ENCODE data around the gene FOXD4L3.
"Not testable (repeated sequence)": the region's sequence is repeated elsewhere in the genome, so short reads cannot be mapped to it uniquely, and the experiment has no call there.

Gene FOXD4L3

DNA sequence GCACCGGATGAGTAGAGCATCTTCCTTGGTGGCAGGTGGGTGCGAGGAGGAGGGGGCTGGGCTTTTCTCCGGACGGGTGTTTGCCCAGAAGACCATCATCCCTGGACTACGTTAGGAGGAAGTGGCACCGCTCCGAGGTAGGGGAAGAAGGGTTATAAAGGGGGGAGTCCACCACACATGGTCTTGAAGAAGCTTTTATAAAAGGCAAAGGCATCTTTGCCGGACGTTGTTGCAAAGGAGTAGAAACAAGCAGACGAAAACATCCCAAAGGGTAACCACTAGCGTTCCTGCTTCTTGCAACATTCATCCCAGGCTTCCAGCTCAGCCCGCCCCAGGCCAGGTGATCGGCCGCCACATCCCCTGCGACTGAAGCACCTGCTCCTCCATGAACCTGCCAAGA is at the start of gene FOXD4L3:
FOXD4L3 (plus strand) TSS at position 301 of the 400 bp plus-strand sequence; CDS start at position 386, 85 bp downstream.
- not testable (repeated sequence) for DNase-seq

DNA sequence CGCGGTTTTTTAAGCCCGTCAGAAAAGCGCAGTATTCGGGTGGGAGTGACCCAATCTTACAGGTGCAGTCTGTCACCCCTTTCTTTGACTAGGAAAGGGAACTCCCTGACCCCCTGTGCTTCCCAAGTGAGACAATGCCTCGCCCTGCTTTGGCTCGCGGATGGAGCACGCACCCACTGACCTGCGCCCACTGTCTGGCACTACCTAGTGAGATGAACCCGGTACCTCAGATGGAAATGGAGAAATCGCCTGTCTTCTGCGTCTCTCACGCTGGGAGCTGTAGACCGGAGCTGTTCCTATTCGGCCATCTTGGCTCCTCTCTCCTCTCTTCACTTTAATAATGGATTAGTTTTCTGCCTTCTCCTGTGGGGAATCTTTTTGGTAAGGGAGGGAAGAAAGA is 21.6 kb upstream of the FOXD4L3 start:
- not testable (repeated sequence) for DNase-seq

- DNase-seq: not testable (repeated sequence)
These were observed 1.1 kb downstream of the FOXD4L3 start for GRCh38 chr9:68303771-68304170.

DNA sequence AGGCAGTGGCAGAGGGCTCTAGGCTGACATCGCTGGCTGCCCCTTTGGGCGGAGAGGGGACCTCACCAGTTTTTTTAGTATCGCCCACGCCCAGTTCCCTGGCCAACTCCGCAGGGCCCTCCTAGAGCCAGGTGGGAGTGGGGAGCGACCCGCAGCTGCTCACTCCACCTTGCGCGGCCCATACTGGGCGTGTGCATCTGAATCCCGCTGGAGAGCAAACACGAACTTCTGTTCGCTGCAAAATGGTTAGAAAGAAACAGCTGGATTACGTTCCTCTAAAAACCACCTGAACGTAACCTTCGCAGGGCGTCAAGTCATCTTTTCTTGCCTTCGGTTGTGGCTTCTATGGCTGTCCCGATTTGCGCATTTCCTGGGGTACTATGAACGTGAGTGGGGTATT is 1.5 kb downstream of the FOXD4L3 start:
- DNase-seq: not testable (repeated sequence)

DNA sequence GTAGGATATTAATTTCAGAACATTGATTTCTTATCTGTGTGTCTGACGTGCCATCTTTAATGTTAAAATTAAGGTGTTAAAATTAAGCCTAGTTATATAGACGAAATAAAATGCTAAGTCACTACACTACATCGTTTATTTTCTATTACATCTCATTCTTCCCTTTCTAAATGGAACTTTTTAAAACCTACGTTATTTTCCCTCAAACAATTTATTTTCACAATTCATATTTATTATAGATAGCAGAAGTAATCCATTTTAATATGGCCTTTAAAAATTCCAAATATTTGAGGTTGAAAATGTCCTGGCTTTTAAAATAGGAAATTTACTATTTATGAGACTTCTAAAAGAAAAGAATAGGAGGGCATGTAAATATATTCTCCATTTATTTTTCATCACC is 2.1 kb downstream of the FOXD4L3 start:
- DNase-seq: not testable (repeated sequence)

DNA sequence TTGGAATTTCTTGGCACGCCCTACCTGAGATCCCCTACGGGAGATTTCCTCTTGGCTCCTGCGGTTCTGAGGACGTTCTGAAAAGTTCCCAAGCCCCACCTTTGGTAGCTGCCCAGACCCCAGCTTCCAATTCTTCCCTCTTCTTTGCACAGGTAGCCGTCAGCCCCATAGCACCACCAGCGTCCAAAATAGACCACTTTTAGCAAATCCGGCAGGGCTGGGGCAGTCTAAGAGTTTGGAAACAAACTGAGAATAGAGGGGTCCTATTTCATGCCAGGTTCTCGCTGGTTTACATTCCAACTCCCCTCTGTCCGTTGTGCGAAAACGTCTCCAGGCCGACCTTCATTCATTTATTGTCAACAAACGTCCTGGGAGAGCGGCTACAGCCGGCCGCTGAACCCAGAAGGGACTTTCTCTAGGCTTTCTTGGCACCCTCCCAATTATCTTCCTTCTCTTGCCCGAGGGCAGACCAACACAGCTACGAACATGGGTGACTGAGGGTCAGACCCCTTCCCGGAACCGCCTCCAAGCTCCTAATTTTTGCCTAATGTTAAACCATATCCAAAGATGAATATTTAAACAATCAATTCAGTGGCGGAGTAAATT is 3.1 kb downstream of the FOXD4L3 start:
- DNase-seq: not testable (repeated sequence)

DNA sequence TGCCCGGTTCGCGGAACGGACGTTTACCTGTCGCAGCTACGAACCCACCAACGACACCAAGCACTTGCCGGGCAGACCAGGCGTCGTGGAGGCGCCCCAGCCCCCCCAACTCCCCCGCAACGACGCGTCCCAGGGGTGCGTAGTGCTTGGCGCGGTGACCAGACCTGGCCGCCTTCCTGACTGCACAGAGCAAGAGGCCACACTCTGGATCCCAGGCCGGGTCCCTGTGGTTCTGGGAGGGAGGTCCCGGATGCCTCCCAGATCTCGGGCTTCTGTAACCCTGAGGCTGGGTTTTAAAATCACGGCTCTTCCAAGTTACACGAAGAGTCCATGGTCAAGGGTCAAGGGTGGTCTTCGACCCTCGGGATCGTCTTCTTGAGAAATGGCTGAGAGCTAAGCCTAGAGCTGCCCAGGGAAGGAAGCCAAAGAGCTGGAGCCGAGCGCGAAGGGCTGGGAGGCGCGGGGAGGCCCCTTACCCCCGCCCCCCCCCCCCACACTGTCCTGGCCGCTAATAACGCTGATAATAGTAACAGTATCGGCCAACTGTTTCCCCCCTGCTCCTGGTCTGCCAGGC is 3.8 kb downstream of the FOXD4L3 start:
- DNase-seq: not testable (repeated sequence)

GRCh38 chr9:68307127-68307526 is 4.5 kb downstream of the FOXD4L3 start:
- not testable (repeated sequence) for DNase-seq

- not testable (repeated sequence) for DNase-seq
These were observed 5.0 kb downstream of the FOXD4L3 start for GRCh38 chr9:68307654-68308053.

- DNase-seq: not testable (repeated sequence)
These were observed 8.5 kb downstream of the FOXD4L3 start for GRCh38 chr9:68311208-68311607.

GRCh38 chr9:68318209-68318608 is 15.5 kb downstream of the FOXD4L3 start:
- not testable (repeated sequence) for DNase-seq

DNA sequence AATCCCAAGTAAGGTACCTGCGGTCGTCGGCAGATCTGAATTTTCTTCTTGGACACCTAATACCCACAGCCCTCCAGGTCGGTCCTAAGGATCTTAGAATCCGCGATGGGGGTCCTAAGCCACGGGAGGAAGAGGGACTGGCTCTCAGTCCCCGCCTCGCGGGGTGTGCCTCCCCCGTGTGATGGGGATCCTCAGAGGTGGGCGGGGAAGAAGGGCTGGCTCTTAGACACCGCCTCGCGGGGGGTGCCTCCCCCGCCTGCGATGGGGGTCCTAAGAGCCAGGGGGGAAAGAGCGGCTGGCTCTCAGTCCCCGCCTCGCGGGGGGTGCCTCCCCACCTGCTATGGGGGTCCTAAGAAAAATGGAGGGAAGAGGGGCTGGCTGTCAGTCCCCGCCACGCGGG is 21.1 kb downstream of the FOXD4L3 start:
- DNase-seq: not testable (repeated sequence)

GRCh38 chr9:68324518-68324917 is 21.9 kb downstream of the FOXD4L3 start:
- not testable (repeated sequence) for DNase-seq

- DNase-seq: not testable (repeated sequence)
These were observed 26.4 kb downstream of the FOXD4L3 start for GRCh38 chr9:68329106-68329505.

DNA sequence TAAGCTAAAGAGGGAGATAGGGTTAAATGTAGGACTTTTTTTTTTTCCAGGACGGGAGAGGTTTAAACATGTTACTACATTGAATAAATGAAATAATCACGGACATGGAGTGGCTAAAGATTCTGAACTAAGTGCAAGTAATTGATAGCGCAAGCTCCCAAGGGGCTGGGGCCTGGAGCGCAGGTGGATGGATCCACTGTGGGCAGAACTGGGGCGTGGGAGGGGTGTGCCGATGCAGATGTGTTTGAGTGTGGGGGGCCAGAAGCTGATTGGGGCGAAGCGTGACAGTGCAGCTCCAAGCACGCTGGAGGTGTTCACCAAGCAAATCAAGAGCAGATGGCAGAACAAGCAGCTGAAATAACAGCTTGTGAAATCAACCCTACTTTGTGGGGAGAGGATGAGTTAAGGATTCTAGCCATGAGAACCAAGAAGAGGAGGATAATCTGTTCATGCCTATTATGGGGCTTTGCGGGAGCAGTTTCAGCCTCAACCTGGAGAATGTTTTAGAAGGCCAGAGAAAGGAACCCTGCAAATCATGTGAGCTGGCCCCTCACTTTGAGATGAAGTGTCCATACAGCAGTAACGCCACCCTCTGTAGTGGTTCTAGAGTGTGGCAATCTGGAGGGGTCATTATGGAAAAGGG is 28.0 kb downstream of the FOXD4L3 start:
- DNase-seq: not testable (repeated sequence)

DNA sequence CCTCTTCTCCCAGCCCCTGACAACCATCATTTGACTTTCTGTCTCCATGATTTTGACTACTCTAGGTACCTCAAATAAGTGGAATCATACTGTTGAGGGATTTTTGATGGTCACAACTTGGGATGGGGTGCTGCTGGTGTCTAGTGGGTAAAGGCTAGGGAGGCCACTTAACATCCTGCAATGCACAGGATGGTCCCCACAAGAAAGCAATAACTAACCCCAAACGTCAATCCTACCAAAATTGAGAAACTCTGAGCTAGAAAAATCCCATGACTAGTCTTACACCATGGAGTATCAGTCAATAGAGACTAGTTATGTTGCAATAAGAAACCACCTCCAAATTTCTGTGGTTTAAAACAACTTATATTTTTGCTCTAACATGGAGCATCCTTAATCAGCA is 29.5 kb downstream of the FOXD4L3 start:
- not testable (repeated sequence) for DNase-seq

DNA sequence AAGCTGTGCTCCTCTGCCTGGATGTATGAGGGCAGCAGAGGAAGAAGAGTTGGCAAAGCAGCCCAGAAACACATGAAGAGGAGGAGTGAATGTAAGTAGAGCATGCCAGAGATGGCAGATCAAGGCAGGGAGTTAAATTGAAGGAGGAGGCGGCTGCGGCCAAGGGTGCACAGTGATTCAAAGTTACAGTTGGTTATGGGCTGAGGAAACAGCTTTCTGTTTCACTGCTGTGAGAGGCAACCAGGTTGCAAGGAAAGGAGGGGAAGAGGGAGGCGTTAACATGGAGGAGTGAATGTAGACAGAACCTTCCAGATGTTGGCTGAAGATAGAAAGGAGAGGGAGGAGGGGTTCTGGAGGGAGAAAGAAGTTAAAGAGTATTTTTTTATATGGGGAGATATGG is 33.3 kb downstream of the FOXD4L3 start:
- not testable (repeated sequence) for DNase-seq

- DNase-seq: not testable (repeated sequence)
These were observed 34.1 kb downstream of the FOXD4L3 start for GRCh38 chr9:68336639-68337339.

DNA sequence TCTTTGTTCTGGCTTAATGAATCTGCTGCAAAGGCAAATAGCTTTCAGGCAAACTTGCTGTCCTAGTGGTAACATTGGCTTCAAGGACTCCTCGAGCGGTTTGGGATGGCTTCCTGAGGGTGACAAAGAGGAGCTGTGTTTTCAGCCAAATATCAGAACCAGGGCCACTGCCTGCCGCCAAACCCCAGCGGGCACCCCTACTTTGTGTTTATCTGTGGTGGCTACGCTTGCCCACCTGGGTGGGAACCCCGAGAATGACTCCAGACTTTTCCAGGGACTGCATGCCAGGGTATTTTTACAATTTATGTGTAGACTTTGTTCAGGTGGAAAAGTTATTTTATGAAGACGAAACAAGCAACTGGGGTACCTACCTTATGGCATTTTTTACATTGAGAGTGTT is 35.3 kb downstream of the FOXD4L3 start:
- not testable (repeated sequence) for DNase-seq

DNA sequence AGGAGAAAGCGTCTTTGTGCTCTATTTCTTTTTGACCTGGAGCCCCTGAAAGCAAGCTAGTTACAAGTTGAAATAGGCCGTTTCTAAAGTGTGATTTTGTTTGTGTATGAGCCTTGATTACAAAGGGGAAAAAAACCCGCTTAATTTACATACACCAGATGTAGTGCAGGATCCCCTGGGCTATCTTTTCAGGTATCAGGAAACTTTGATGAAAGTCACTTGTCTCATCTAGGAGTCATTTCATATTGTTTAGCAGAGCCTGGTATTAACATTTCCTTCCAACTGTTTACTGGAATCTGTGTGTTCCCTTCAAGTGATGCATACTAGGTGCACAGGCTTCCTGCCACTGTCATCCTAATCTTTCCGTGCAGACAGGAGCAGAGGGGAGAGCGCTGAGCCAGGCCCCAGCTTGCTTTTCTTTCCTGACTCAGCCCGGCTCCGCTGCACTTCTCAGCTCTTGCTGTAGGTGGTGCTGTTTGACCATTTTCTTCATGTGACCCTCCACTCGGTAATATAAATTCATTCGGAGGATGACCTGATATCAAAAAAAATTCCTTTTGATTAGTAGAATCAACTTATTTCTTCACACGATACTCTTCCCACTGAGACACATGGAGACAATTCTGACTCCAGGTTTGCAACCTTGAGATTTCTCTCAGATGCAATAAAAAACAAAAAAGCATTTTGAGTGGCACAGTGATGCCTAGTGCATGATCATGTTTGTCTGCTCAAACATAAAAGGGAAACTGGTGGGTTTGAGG is 39.8 kb downstream of the FOXD4L3 start:
- not testable (repeated sequence) for DNase-seq

GRCh38 chr9:68343242-68343641 is 40.6 kb downstream of the FOXD4L3 start:
- not testable (repeated sequence) for DNase-seq

DNA sequence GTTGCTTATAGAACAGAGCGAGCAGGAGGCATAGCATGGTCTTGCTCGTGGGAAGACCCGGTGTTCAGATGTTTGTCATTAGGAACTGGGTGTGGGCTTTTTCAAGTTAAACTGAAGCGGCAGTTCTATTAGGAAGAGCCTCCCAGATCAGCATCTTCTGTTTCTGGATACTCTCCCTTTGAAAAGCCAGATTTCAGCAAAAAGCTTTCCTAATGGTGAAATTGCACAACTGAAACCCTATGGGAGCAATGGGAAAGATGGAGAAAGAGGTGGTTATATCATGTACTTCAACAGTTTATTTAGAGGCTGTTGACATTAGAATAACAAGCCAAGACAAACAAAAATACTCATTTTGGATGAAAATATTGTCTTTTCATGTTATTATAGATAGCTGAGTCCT is 41.3 kb downstream of the FOXD4L3 start:
- not testable (repeated sequence) for DNase-seq

DNA sequence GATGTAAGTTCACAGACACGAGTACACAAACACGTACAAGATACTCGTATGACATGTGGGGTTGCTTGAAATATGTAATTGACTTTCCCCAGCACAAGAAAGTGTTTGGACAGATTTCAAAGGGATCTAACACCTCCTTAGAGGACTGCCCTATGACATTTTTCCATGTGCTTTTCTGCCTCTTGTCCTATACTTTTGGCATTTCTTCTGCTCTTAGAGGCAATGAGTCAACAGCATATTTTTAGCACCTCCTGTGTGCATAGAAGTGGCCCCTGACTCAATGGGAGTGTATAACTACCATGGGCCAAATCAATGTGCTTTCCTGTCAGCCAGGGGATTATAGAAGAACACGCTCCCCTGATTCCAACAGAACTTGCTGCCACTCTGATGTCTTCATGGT is 49.0 kb downstream of the FOXD4L3 start:
- DNase-seq: not testable (repeated sequence)

Measured in inflammatory macrophage treated with lipopolysaccharide for 4 hours (primary cell).